ENCODE results near the gene VPS37D. TPM values are rescaled to one million over a fixed set of nuclear protein-coding genes. Genes with fewer than 3 reads are reported as not detected.

Gene VPS37D
- total RNA-seq, 1 experiment from 2014 or later, result 4.4 TPM

DNA sequence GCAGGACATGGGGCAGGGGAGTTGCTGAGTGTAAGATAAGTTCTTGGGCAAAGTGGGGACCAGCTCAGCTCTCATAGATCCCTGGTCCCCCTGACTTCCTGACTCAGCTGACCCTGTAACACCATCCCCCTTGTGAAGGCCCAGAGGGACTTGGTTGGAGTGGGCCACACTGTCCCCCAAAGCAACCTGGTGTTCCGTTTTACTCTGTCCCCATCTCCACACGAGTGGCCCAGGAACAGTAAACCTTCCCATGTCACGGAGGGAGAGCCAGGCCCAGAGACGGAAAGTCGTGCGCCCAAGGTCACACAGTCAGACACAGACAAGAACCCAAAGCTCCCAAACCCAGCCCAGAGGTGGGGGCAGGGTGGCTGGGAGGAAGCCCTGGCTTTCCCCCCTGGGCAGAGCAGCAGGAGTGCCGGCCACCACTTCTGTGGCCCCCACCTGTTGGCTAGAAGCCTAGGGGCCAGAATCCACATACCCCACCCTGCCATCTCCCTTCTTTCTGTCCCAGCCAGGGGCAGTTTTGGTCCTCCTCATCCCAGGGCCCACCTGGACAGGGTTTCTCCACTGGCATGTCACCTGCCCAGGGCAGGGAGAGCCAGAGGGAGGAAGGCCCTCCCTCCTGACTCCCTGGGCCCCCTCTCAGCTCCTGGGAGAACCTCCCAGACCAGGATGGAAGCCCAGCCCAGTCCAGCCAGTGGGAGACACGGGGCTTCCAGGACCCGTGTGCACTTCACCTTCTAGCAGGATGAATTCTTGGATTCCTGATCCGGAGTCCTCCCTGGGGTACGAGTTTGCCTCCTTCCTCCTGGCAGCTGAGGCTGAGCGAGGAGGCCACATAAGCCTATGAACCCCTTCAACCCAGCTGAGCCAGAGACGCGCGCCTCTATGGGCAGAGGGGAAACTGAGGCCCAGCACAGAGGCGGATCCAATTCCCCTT lies 20.6 kb upstream of the VPS37D start:
- CTCF ChIA-PET, result no interaction called here
- no TSS peak for BruUV-seq (replicated peaks)
- in situ Hi-C loops (cut with HindIII; ENCODE audit: low pct_unique_long_range_greater_than_20kb, low sequenced_read_pairs) (no loop called here), intact Hi-C loops (cut with micrococcal nuclease; ENCODE audit: unreplicated experiment) (no loop called here)
- POLR2A ChIA-PET, result interaction anchor here (0.6 kb wide), 1 partner anchor 41 kb away, joined by 3 read pairs; no protein-coding TSS in a partner anchor
- Histone ChIP-seq H3K27ac (ENCODE audit: low read length) (no peak overlapping the region), H3K36me3 (ENCODE audit: control insufficient read depth, insufficient read depth, low read length) (no peaks in the 10 kb centered on the region), H3K9me3 (ENCODE audit: control insufficient read depth, insufficient read depth, low read depth, low read length) (no peaks in the 10 kb centered on the region), H3K27me3 (ENCODE audit: control insufficient read depth, insufficient read depth, low read length) (peaks cover 3% of the 10 kb centered on the region; the same call in 1 of the 2 replicates), H3K4me3 (ENCODE audit: low read depth in 2 of 2, low read length in 2 of 2) (peak overlapping the region; percentile 48 to 69), H3K4me1 (ENCODE audit: control insufficient read depth, insufficient read depth, low read length) (peaks cover 7% of the 10 kb centered on the region; the same call in 1 of the 2 replicates)
- DNase-seq (ENCODE audit: low read depth, low spot score), result no peak
- peak; percentile 14 for ATAC-seq
- TF ChIP-seq CTCF (IDR thresholded peaks at IDR 0.05), result no peak
- no peak for TF ChIP-seq REST (IDR thresholded peaks at IDR 0.05; ENCODE audit: insufficient read depth in 1 of 2, low read depth in 2 of 2, low read length in 1 of 2)
- TF ChIP-seq POLR2AphosphoS5 (IDR thresholded peaks at IDR 0.05; ENCODE audit: low read depth, low read length), result no peak
- no peak for TF ChIP-seq TCF7L2 (IDR thresholded peaks at IDR 0.05; ENCODE audit: low read depth, low read length)
- no peak for TF ChIP-seq SIN3A (IDR thresholded peaks at IDR 0.05; ENCODE audit: borderline replicate concordance, insufficient read depth, low read depth, low read length)

DNA sequence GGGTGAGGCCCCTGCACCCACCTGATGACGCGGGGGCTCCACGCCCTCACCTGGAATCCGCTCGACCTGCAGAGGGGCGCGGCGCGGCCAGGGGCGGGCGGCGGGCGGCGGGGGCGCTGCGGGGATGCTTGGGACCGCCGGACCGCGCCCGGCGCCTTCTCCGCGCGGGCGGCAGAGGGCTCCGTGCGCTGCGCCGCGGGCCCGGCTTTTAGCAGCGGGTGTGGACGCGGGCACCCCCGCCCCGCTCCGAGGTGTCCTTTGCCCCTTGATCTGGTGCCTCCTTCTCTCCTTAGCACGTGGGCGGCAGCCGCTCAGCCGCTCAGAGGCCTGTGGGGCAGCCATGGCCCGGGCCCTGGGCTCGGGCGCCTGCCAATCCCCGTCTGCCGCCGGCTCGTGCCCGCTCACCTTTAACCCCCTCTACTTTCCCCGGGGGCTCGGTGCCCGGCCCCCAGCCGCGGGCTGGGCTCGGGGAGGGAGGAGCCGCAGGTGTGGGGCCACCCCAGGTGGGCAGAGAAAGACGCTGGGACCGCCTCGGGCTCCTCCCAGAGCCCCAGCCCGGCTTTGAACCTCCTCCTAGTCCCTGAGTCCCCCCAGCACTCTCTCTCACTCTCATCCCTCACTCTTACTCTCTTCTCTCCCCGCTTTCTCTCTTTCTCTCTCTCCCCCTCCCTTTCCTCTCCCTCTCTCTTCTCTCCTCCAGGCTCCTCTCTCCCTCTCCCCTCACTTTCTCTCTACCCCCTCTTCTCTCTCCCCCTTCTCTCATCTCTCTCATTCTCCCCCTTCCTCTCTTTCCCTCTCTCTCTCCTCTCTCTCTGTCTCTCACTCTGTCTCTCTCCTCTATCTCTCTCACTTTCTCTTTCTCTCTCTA lies 19.7 kb upstream of the VPS37D start:
- intact Hi-C loops (cut with micrococcal nuclease; ENCODE audit: unreplicated experiment) (no loop called here), in situ Hi-C loops (cut with HindIII; ENCODE audit: low pct_unique_long_range_greater_than_20kb, low sequenced_read_pairs) (no loop called here)
- Histone ChIP-seq H3K4me1 (ENCODE audit: control insufficient read depth, insufficient read depth, low read length) (peaks cover 7% of the 10 kb centered on the region; the same call in 1 of the 2 replicates), H3K4me3 (ENCODE audit: low read depth in 2 of 2, low read length in 2 of 2) (peak overlapping the region; percentile 48 to 69), H3K9me3 (ENCODE audit: control insufficient read depth, insufficient read depth, low read depth, low read length) (no peaks in the 10 kb centered on the region), H3K27me3 (ENCODE audit: control insufficient read depth, insufficient read depth, low read length) (peaks cover 3% of the 10 kb centered on the region; the same call in 1 of the 2 replicates), H3K27ac (ENCODE audit: low read length) (peak overlapping the region; percentile 51; the same call in 1 of the 2 replicates), H3K36me3 (ENCODE audit: control insufficient read depth, insufficient read depth, low read length) (no peaks in the 10 kb centered on the region)
- ATAC-seq, result peak; percentile 82
- ChIA-PET CTCF (no interaction called here), POLR2A (no interaction called here)
- no peak for TF ChIP-seq REST (IDR thresholded peaks at IDR 0.05; ENCODE audit: insufficient read depth in 1 of 2, low read depth in 2 of 2, low read length in 1 of 2)
- TF ChIP-seq POLR2AphosphoS5 (IDR thresholded peaks at IDR 0.05; ENCODE audit: low read depth, low read length), result no peak
- no peak; the same call in 1 of the 2 replicates for TF ChIP-seq CTCF (IDR thresholded peaks at IDR 0.05)
- TF ChIP-seq TCF7L2 (IDR thresholded peaks at IDR 0.05; ENCODE audit: low read depth, low read length), result no peak
- TF ChIP-seq SIN3A (IDR thresholded peaks at IDR 0.05; ENCODE audit: borderline replicate concordance, insufficient read depth, low read depth, low read length), result no peak
- BruUV-seq (replicated peaks), result no TSS peak
- no peak for DNase-seq (ENCODE audit: low read depth, low spot score)
